SK-N-SH treated with all-trans-retinoic acid at 6 μM for 48 hours (cell line): ENCODE measurements around the gene RMDN2.

Source experiments
- ATAC-seq: fragments of 200-7000 bp; cut with Tn5 transposase; 3 replicates; pipeline ENCODE4 v1.9.1; 2020; ENCODE audit warnings: mild to moderate bottlenecking, moderate library complexity
- ARNTL ChIP-seq: fragments of 450-650 bp; formaldehyde crosslinking; IDR thresholded peaks from 2 replicates; pipeline ENCODE4 v1.5.0; 2020; ENCODE audit warnings: low read depth, mild to moderate bottlenecking, moderate library complexity, borderline replicate concordance
- BACH2 ChIP-seq: fragments of 250-450 bp; sonication (Bioruptor Pico); IDR thresholded peaks from 2 replicates; pipeline ENCODE4 v1.9.0; 2021; ENCODE audit warnings: mild to moderate bottlenecking, borderline replicate concordance
- CREB5 ChIP-seq: fragments of 250-450 bp; sonication (Bioruptor Pico); IDR thresholded peaks from 2 replicates; pipeline ENCODE4 v1.5.1; 2020; ENCODE audit warnings: low read depth, mild to moderate bottlenecking, moderate library complexity
- CSDC2 ChIP-seq: fragments of 250-450 bp; sonication (Bioruptor Pico); IDR thresholded peaks from 2 replicates; pipeline ENCODE4 v1.5.0; 2020; ENCODE audit warnings: mild to moderate bottlenecking, moderate library complexity
- CSRNP3 ChIP-seq: fragments of 250-450 bp; sonication (Bioruptor Pico); IDR thresholded peaks from 2 replicates; pipeline ENCODE4 v1.5.1; 2021; ENCODE audit warnings: mild to moderate bottlenecking, moderate library complexity
- ESRRG ChIP-seq: fragments of 250-450 bp; sonication (Bioruptor Pico); IDR thresholded peaks from 2 replicates; pipeline ENCODE4 v1.6.1; 2021; ENCODE audit warnings: mild to moderate bottlenecking
- GLIS3 ChIP-seq: fragments of 250-450 bp; sonication (Bioruptor Pico); IDR thresholded peaks from 2 replicates; pipeline ENCODE4 v1.5.0; 2020; ENCODE audit warnings: mild to moderate bottlenecking, moderate library complexity
- ISL1 ChIP-seq: fragments of 250-450 bp; sonication (Bioruptor Pico); IDR thresholded peaks from 2 replicates; pipeline ENCODE4 v2.1.2; 2022; ENCODE audit warnings: mild to moderate bottlenecking, moderate library complexity
- OSR1 ChIP-seq: fragments of 250-450 bp; sonication (Bioruptor Pico); IDR thresholded peaks from 2 replicates; pipeline ENCODE4 v1.8.0; 2022; ENCODE audit warnings: moderate library complexity, mild to moderate bottlenecking, inconsistent platforms
- PATZ1 ChIP-seq: fragments of 250-450 bp; sonication (Bioruptor Pico); IDR thresholded peaks from 2 replicates; pipeline ENCODE4 v1.8.0; 2020; ENCODE audit warnings: mild to moderate bottlenecking, moderate library complexity, borderline replicate concordance
- PPARA ChIP-seq: fragments of 250-450 bp; sonication (Bioruptor Pico); IDR thresholded peaks from 2 replicates; pipeline ENCODE4 v1.5.0; 2020; ENCODE audit warnings: mild to moderate bottlenecking, borderline replicate concordance
- RARB ChIP-seq: fragments of 250-450 bp; sonication (Bioruptor Pico); IDR thresholded peaks from 2 replicates; pipeline ENCODE4 v1.8.0; 2021; ENCODE audit warnings: mild to moderate bottlenecking, moderate library complexity
- SNAI2 ChIP-seq: fragments of 250-450 bp; sonication (Bioruptor Pico); IDR thresholded peaks from 2 replicates; pipeline ENCODE4 v1.5.0; 2020; ENCODE audit warnings: mild to moderate bottlenecking, moderate library complexity
- TCF4 ChIP-seq: fragments of 250-450 bp; sonication (Bioruptor Pico); IDR thresholded peaks from 2 replicates; pipeline ENCODE4 v1.8.0; 2021; ENCODE audit warnings: mild to moderate bottlenecking, moderate library complexity, borderline replicate concordance
- TOX ChIP-seq: fragments of 250-450 bp; sonication (Bioruptor Pico); IDR thresholded peaks from 2 replicates; pipeline ENCODE4 v1.8.0; 2021; ENCODE audit warnings: mild to moderate bottlenecking, moderate library complexity, borderline replicate concordance
- TSHZ2 ChIP-seq: fragments of 250-450 bp; sonication (Bioruptor Pico); IDR thresholded peaks from 2 replicates; pipeline ENCODE4 v1.5.0; 2020; ENCODE audit warnings: mild to moderate bottlenecking, moderate library complexity
- ZFP30 ChIP-seq: fragments of 450-650 bp; formaldehyde crosslinking; IDR thresholded peaks from 2 replicates; pipeline ENCODE4 v1.5.0; 2022; ENCODE audit warnings: mild to moderate bottlenecking, moderate library complexity
- ZNF565 ChIP-seq: fragments of 450-650 bp; formaldehyde crosslinking; conservative IDR thresholded peaks from 2 replicates; pipeline ENCODE4 v1.5.0; 2020; ENCODE audit warnings: low read depth, mild to moderate bottlenecking, moderate library complexity
- ZNF70 ChIP-seq: fragments of 450-650 bp; formaldehyde crosslinking; IDR thresholded peaks from 2 replicates; pipeline ENCODE4 v1.5.0; 2020; ENCODE audit warnings: mild to moderate bottlenecking, moderate library complexity
- ZNF8 ChIP-seq: fragments of 450-650 bp; formaldehyde crosslinking; IDR thresholded peaks from 2 replicates; pipeline ENCODE4 v1.5.0; 2020; ENCODE audit warnings: mild to moderate bottlenecking, moderate library complexity

RMDN2 gene

GRCh38 chr2:37886745-37887144 is 38.3 kb upstream of the RMDN2 start:
- TF ChIP-seq GLIS3, result no peak
- TF ChIP-seq CREB5 (CRISPR knock-in tag), result no peak
- no peak for TF ChIP-seq CSRNP3 (CRISPR knock-in tag)
- no peak for TF ChIP-seq ZNF70 (CRISPR knock-in tag)
- TF ChIP-seq ISL1, result no peak
- TF ChIP-seq CSDC2 (CRISPR knock-in tag), result no peak
- TF ChIP-seq PATZ1 (CRISPR knock-in tag), result no peak
- TF ChIP-seq TOX, result no peak
- TF ChIP-seq ZNF565 (CRISPR knock-in tag), result no peak
- TF ChIP-seq ESRRG, result no peak
- no peak for TF ChIP-seq PPARA
- no peak for TF ChIP-seq RARB (CRISPR knock-in tag)
- TF ChIP-seq OSR1 (CRISPR knock-in tag), result no peak
- no peak for TF ChIP-seq ZFP30 (CRISPR knock-in tag)
- ATAC-seq, result no peak

- no peak for ATAC-seq
- TF ChIP-seq SNAI2 (CRISPR knock-in tag) (no peak), ZNF565 (CRISPR knock-in tag) (no peak), ARNTL (no peak), BACH2 (CRISPR knock-in tag) (no peak), CREB5 (CRISPR knock-in tag) (no peak), CSDC2 (CRISPR knock-in tag) (no peak), CSRNP3 (CRISPR knock-in tag) (no peak), TOX (no peak), ESRRG (no peak), TCF4 (no peak), OSR1 (CRISPR knock-in tag) (no peak), GLIS3 (no peak), PPARA (no peak), ISL1 (no peak), ZNF8 (CRISPR knock-in tag) (no peak), PATZ1 (CRISPR knock-in tag) (no peak), RARB (CRISPR knock-in tag) (no peak)
Measured at GRCh38 chr2:37887286-37887685, 37.8 kb upstream of the RMDN2 start.

GRCh38 chr2:37890893-37891495 is 34.1 kb upstream of the RMDN2 start:
- no peak for TF ChIP-seq CREB5 (CRISPR knock-in tag)
- no peak for TF ChIP-seq CSDC2 (CRISPR knock-in tag)
- TF ChIP-seq ESRRG, result no peak
- TF ChIP-seq ZFP30 (CRISPR knock-in tag), result no peak
- no peak for TF ChIP-seq TSHZ2 (CRISPR knock-in tag)
- no peak for TF ChIP-seq PATZ1 (CRISPR knock-in tag)
- TF ChIP-seq TOX, result no peak
- ATAC-seq, result peak; percentile 97
